Measurements from ENCODE around the gene FLNB.
A peak's percentile ranks its signal among the peaks of the same experiment; 100 is the strongest.

FLNB gene

DNA sequence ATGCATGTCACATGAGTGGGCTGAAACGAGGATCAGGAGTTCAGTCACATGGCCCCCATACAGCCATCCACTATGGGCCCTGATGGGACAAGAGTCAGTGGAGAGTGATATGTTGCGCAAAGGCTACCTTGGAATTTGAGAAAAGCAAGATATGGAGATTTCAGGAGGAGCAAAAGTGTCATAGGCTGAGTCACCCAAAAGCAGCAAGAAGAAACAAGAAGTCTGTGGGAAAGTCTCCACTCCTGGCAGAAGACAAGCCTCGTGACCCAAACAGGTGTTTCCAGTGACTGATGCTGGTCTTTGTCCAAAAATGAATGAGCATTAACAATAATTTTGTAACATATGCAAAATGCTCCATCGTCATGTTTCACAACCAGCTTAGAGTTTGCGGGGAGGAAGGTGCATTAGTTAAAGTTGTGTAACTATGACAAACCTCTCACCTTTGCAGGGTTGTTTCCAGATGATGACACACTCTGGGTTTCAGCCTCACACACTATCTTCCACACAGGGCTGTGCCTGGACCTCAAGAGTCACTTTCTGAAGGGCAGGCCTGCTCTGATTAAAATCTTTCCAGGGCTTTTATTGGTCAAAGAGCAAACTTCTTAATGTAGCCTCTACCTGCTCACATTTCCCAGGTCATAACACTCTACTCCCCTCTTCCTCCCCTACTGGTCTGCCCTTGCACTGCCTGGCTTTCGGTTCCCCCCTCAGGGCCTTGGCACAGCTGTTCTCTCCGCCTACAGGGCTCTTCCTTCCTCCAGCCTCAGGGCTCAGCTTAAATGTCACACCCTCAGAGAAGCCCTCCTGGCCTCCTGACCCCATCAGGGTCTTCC lies 206.5 kb downstream of the FLNB start:
- Histone ChIP-seq H2AFZ (ENCODE audit: low read depth, low read length) (no peak overlapping the region), H4K91ac (ENCODE audit: low read length) (no peak overlapping the region), H3K36me3 (ENCODE audit: control insufficient read depth in 1 of 2, insufficient read depth in 2 of 2, low read depth in 1 of 2, low read length in 2 of 2) (no peaks in the 10 kb centered on the region), H2BK5ac (ENCODE audit: low read depth, low read length, poor library complexity, severe bottlenecking) (no peak overlapping the region), H2BK15ac (ENCODE audit: low read depth, poor library complexity, severe bottlenecking) (no peak overlapping the region), H2AK5ac (ENCODE audit: low read length, severe bottlenecking) (no peak overlapping the region), H3K14ac (ENCODE audit: low read length in 2 of 2) (no peak overlapping the region), H2BK120ac (ENCODE audit: low read depth, low read length) (no peak overlapping the region), H3K79me1 (replicated peaks; ENCODE audit: low read length, poor library complexity, severe bottlenecking) (no peaks in the 10 kb centered on the region), H3K18ac (ENCODE audit: low read depth in 1 of 2, low read length in 2 of 2) (no peak overlapping the region), H3K9me3 (ENCODE audit: control insufficient read depth, low read length) (no peaks in the 10 kb centered on the region), H2BK12ac (ENCODE audit: low read length in 2 of 2) (no peak overlapping the region), H3K27ac (ENCODE audit: low read length, poor library complexity, severe bottlenecking) (no peak overlapping the region), H3K4me1 (ENCODE audit: control insufficient read depth, insufficient read depth, low read depth, low read length) (peaks cover 6% of the 10 kb centered on the region), H4K8ac (ENCODE audit: low read length) (no peak overlapping the region), H3K4me2 (ENCODE audit: low read length, poor library complexity, severe bottlenecking) (no peak overlapping the region), H3K4me3 (ENCODE audit: insufficient read depth in 1 of 2, low read depth in 1 of 2, low read length in 2 of 2) (no peak overlapping the region), H3K4ac (ENCODE audit: low read depth in 1 of 2, low read length in 2 of 2) (no peak overlapping the region), H3K9ac (ENCODE audit: low read length) (no peak overlapping the region), H3K23ac (ENCODE audit: low read length in 2 of 2) (no peak overlapping the region), H3K27me3 (ENCODE audit: control insufficient read depth in 1 of 2, insufficient read depth in 1 of 2, low read length in 2 of 2) (peaks cover 0 to 39% of the 10 kb centered on the region in 2 experiments)
- DNase-seq: peak; percentile 33
- 75% methylated on average over 6 of the region's 7 CpGs for WGBS

DNA sequence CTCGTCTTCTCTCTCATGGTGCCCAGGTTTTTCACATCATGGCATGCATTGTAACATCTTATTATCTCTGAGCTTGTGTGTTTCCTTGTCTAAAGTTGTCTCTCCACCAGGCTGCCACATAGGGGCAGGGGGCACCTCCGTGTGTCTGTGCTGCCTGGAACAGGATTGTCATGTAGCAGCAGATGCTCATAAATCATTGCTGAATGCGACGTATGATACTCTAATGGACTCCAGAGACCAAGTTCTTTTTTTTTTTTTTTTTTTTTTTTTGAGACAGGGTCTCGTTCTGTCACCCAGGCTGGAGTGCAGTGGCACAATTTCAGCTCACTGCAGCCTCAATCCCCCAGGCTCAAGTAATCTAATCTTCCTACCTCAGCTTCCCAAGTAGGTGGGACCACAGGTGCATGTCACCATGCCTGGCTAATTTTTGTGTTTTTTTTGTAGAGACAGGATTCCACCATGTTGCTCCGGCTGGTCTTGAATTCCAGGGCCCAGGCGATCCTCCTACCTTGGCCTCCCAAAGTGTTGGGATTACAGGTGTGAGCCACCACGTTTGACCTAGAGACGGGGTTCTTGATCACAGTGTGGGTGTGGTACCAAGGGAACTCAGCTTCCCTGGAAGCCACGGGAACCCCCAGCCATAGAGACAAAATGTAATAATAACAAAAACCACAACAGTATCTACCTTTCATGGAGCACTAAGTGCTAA lies 207.2 kb downstream of the FLNB start:
- Histone ChIP-seq H3K4me3 (ENCODE audit: insufficient read depth in 1 of 2, low read depth in 1 of 2, low read length in 2 of 2) (no peak overlapping the region), H2BK5ac (ENCODE audit: low read depth, low read length, poor library complexity, severe bottlenecking) (no peak overlapping the region), H3K18ac (ENCODE audit: low read depth in 1 of 2, low read length in 2 of 2) (no peak overlapping the region), H2BK15ac (ENCODE audit: low read depth, poor library complexity, severe bottlenecking) (no peak overlapping the region), H3K14ac (ENCODE audit: low read length in 2 of 2) (no peak overlapping the region), H3K36me3 (ENCODE audit: control insufficient read depth in 1 of 2, insufficient read depth in 2 of 2, low read depth in 1 of 2, low read length in 2 of 2) (no peaks in the 10 kb centered on the region), H3K23ac (ENCODE audit: low read length in 2 of 2) (no peak overlapping the region), H4K91ac (ENCODE audit: low read length) (no peak overlapping the region), H3K27ac (ENCODE audit: low read length, poor library complexity, severe bottlenecking) (no peak overlapping the region), H3K9me3 (ENCODE audit: control insufficient read depth, low read length) (no peaks in the 10 kb centered on the region), H3K27me3 (ENCODE audit: control insufficient read depth in 1 of 2, insufficient read depth in 1 of 2, low read length in 2 of 2) (peaks cover 0 to 34% of the 10 kb centered on the region in 2 experiments), H2AK5ac (ENCODE audit: low read length, severe bottlenecking) (no peak overlapping the region), H3K4ac (ENCODE audit: low read depth in 1 of 2, low read length in 2 of 2) (no peak overlapping the region), H2AFZ (ENCODE audit: low read depth, low read length) (no peak overlapping the region), H3K9ac (ENCODE audit: low read length) (no peak overlapping the region), H2BK12ac (ENCODE audit: low read length in 2 of 2) (no peak overlapping the region), H4K8ac (ENCODE audit: low read length) (no peak overlapping the region), H3K4me2 (ENCODE audit: low read length, poor library complexity, severe bottlenecking) (no peak overlapping the region), H3K4me1 (ENCODE audit: control insufficient read depth, insufficient read depth, low read depth, low read length) (peaks cover 6% of the 10 kb centered on the region), H3K79me1 (replicated peaks; ENCODE audit: low read length, poor library complexity, severe bottlenecking) (no peaks in the 10 kb centered on the region), H2BK120ac (ENCODE audit: low read depth, low read length) (no peak overlapping the region)
- WGBS: 83% methylated on average over 9 of the region's 10 CpGs
- no peak for DNase-seq

DNA sequence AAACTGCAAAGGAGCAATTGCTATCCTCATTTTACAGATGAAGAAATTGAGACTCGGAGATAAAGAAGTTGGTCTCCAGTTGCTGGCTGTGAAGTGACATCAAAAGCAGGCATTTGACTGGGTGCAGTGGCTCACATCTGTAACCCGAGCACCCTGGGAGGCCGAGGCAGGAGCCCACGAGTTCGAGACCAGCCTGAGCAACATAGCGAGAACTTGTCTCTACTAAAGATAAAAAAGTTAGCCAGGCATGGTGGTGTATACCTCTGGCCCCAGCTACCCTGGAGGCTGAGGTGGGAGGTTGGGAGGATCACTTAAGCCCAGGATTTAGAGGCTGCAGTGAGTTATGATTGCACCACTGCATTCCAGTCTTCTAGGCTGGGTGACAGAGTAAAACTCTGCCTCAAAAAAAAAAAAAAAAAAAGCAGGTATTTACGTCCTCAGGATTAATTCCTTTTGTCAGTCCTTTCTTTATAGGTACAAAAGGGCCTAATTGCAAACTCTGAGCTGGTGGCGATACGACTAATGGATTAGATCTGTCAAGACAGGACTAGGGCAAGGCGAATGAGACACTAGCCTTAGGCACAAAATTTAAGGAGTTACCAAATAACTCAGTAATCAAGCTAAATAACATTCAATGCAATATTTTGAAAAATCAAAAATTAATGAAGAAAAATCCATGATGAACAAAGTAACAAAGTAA lies 208.4 kb downstream of the FLNB start:
- WGBS: 79% methylated on average over 10 of the region's 10 CpGs
- no peak overlapping the region for H2BK5ac ChIP-seq (ENCODE audit: low read depth, low read length, poor library complexity, severe bottlenecking)
- H4K8ac ChIP-seq (ENCODE audit: low read length): no peak overlapping the region
- no peak overlapping the region for H3K4me3 ChIP-seq (ENCODE audit: insufficient read depth in 1 of 2, low read depth in 1 of 2, low read length in 2 of 2)
- H4K91ac ChIP-seq (ENCODE audit: low read length): no peak overlapping the region
- no peak overlapping the region for H3K14ac ChIP-seq (ENCODE audit: low read length in 2 of 2)
- no peak overlapping the region for H2BK12ac ChIP-seq (ENCODE audit: low read length in 2 of 2)
- H3K9ac ChIP-seq (ENCODE audit: low read length): no peak overlapping the region
- H3K4me1 ChIP-seq (ENCODE audit: control insufficient read depth, insufficient read depth, low read depth, low read length): peaks cover 6% of the 10 kb centered on the region
- DNase-seq: no peak
- peaks cover 0 to 25% of the 10 kb centered on the region in 2 experiments for H3K27me3 ChIP-seq (ENCODE audit: control insufficient read depth in 1 of 2, insufficient read depth in 1 of 2, low read length in 2 of 2)
- no peak overlapping the region for H3K4ac ChIP-seq (ENCODE audit: low read depth in 1 of 2, low read length in 2 of 2)
- H3K4me2 ChIP-seq (ENCODE audit: low read length, poor library complexity, severe bottlenecking): no peak overlapping the region
- H3K9me3 ChIP-seq (ENCODE audit: control insufficient read depth, low read length): no peaks in the 10 kb centered on the region
- H2BK120ac ChIP-seq (ENCODE audit: low read depth, low read length): no peak overlapping the region
- H3K79me1 ChIP-seq (replicated peaks; ENCODE audit: low read length, poor library complexity, severe bottlenecking): no peaks in the 10 kb centered on the region
- no peaks in the 10 kb centered on the region for H3K36me3 ChIP-seq (ENCODE audit: control insufficient read depth in 1 of 2, insufficient read depth in 2 of 2, low read depth in 1 of 2, low read length in 2 of 2)
- no peak overlapping the region for H3K18ac ChIP-seq (ENCODE audit: low read depth in 1 of 2, low read length in 2 of 2)
- H2AFZ ChIP-seq (ENCODE audit: low read depth, low read length): no peak overlapping the region
- H2AK5ac ChIP-seq (ENCODE audit: low read length, severe bottlenecking): no peak overlapping the region
- no peak overlapping the region for H2BK15ac ChIP-seq (ENCODE audit: low read depth, poor library complexity, severe bottlenecking)
- H3K23ac ChIP-seq (ENCODE audit: low read length in 2 of 2): no peak overlapping the region
- no peak overlapping the region for H3K27ac ChIP-seq (ENCODE audit: low read length, poor library complexity, severe bottlenecking)

Measured in mesenchymal stem cell (in vitro differentiated cells and primary cell).